Midbrain (tissue), 1 donor: ENCODE measurements around the gene ARL3.

Source experiments
- DNase-seq: peaks from one replicate; lab custom pipeline; 2025; lab: John Stamatoyannopoulos, UW

ARL3 gene

GRCh38 chr10:102639537-102639936 is 74.7 kb downstream of the ARL3 start:
- no peak for DNase-seq

- no peak for DNase-seq
Observed at GRCh38 chr10:102635377-102635776, 78.8 kb downstream of the ARL3 start.

- no peak for DNase-seq
Observed at GRCh38 chr10:102634686-102635085, 79.5 kb downstream of the ARL3 start.

GRCh38 chr10:102633848-102634247 is 80.3 kb downstream of the ARL3 start:
- DNase-seq: no peak

- DNase-seq: no peak
Observed at GRCh38 chr10:102633287-102633686, 80.9 kb downstream of the ARL3 start.

- no peak for DNase-seq
Observed at GRCh38 chr10:102632394-102633111, 81.6 kb downstream of the ARL3 start.

GRCh38 chr10:102631525-102632393 is 82.4 kb downstream of the ARL3 start:
- DNase-seq: no peak

- DNase-seq: no peak
Observed at GRCh38 chr10:102630663-102631062, 83.5 kb downstream of the ARL3 start.

- no peak for DNase-seq
Observed at GRCh38 chr10:102629661-102630614, 84.3 kb downstream of the ARL3 start.

GRCh38 chr10:102628451-102628911 is 85.7 kb downstream of the ARL3 start:
- peak; percentile 85 for DNase-seq

GRCh38 chr10:102627736-102628293 is 86.4 kb downstream of the ARL3 start:
- DNase-seq: no peak

GRCh38 chr10:102627291-102627735 is 86.9 kb downstream of the ARL3 start:
- peak; percentile 64 for DNase-seq

- DNase-seq: no peak
Observed at GRCh38 chr10:102626026-102626685, 88.0 kb downstream of the ARL3 start.

GRCh38 chr10:102624751-102625645 is 89.2 kb downstream of the ARL3 start:
- no peak for DNase-seq

- DNase-seq: no peak
Observed at GRCh38 chr10:102624094-102624493, 90.1 kb downstream of the ARL3 start.
